ENCODE measurements around the gene ZNF423. TPM values are rescaled to one million over a fixed set of nuclear protein-coding genes. Genes with fewer than 3 reads are reported as not detected.

ZNF423 gene
- total and polyA plus RNA-seq, 2 of the 13 experiments (the other 11 are each of a cell fraction or from before 2014, with no cell fraction given), result 0.07 to 0.31 TPM

- BruUV-seq (replicated peaks), result no TSS peak
- FAIRE-seq (no peak), DNase-seq (ENCODE audit: low spot score) (no peak), ATAC-seq (no peak)
- Histone ChIP-seq H3K36me3 (replicated peaks in 1 of 2; ENCODE audit: control insufficient read depth in 1 of 2, insufficient read depth in 2 of 2, low read length in 2 of 2) (no peaks in the 10 kb centered on the region), H3K79me2 (ENCODE audit: insufficient read depth, low read length) (no peaks in the 10 kb centered on the region), H3K4me3 (replicated peaks in 1 of 3; ENCODE audit: insufficient read depth in 1 of 3, low read depth in 2 of 3, low read length in 3 of 3) (no peak overlapping the region), H3K4me2 (ENCODE audit: low read depth, low read length) (no peak overlapping the region), H3K27me3 (ENCODE audit: control insufficient read depth in 1 of 2, insufficient read depth in 2 of 2, low read length in 2 of 2) (peaks cover 0 to 10% of the 10 kb centered on the region in 2 experiments; a peak in 2 of 5 replicates), H4K20me1 (ENCODE audit: insufficient read depth, low read length) (no peaks in the 10 kb centered on the region), H3K27ac (ENCODE audit: extremely low read length, insufficient read depth, low read length) (no peak overlapping the region), H3K9me3 (ENCODE audit: low read length) (peaks cover 40% of the 10 kb centered on the region), H2AFZ (ENCODE audit: low read length) (no peak overlapping the region), H3K4me1 (ENCODE audit: insufficient read depth, low read length) (peaks cover 13% of the 10 kb centered on the region), H3K9ac (ENCODE audit: insufficient read depth, low read depth, low read length) (no peak overlapping the region)
- WGBS (ENCODE audit: low lambda C conversion rate), result 12% methylated on average over 4 of the region's 4 CpGs
- POLR2A ChIA-PET, result no interaction called here
- in situ Hi-C loops (cut with HindIII; ENCODE audit: extremely low pct_ligation_motif_present, low pct_unique_long_range_greater_than_20kb), result no loop called here
- intact Hi-C loops (cut with micrococcal nuclease; ENCODE audit: unreplicated experiment), result no loop called here
- TF ChIP-seq CTCF (CRISPR knock-in tag; IDR thresholded peaks at IDR 0.05) (0 out of 2 replicates have a peak, but pooled peaks have one; percentile 18), MAZ (IDR thresholded peaks at IDR 0.05; ENCODE audit: borderline replicate concordance, low read depth, low read length) (no peak), MAZ (CRISPR knock-in tag; IDR thresholded peaks at IDR 0.05; ENCODE audit: low read depth) (no peak), KDM4B (CRISPR knock-in tag; IDR thresholded peaks at IDR 0.05) (no peak), ZFYVE20 (CRISPR knock-in tag; IDR thresholded peaks at IDR 0.05; ENCODE audit: borderline replicate concordance, low read depth) (no peak), SNAI1 (CRISPR knock-in tag; IDR thresholded peaks at IDR 0.05; ENCODE audit: borderline replicate concordance) (no peak), THRA (CRISPR knock-in tag; IDR thresholded peaks at IDR 0.05; ENCODE audit: borderline replicate concordance) (no peak), U2AF2 (IDR thresholded peaks at IDR 0.05; ENCODE audit: low read depth, low read length) (no peak)
- CTCF ChIA-PET (ENCODE audit: low intra/inter-chr PET ratio, low total read pairs), result no interaction called here
Observed at GRCh38 chr16:49644145-49644463, 211.8 kb downstream of the ZNF423 start.

All from HepG2 (cell line).